Nephron progenitor cell (in vitro differentiated cells): Measurements from ENCODE around the gene CMYA5.

Experiments used
- DNase-seq: peaks from one replicate; pipeline ENCODE4 v3.0.0; 2021
- H3K27ac Mint-ChIP-seq: 2 replicates; pipeline ENCODE4 v1.8.0; 2021; ENCODE audit warnings: mild to moderate bottlenecking, moderate library complexity, mixed read lengths
- H3K27me3 Mint-ChIP-seq: 2 replicates; pipeline ENCODE4 v1.8.0; 2021; ENCODE audit warnings: mild to moderate bottlenecking, low read depth, mixed read lengths; ENCODE audit not compliant: poor library complexity
- H3K36me3 Mint-ChIP-seq: 2 replicates; pipeline ENCODE4 v1.8.0; 2021; ENCODE audit warnings: low read depth, mixed read lengths
- H3K4me1 Mint-ChIP-seq: 2 replicates; pipeline ENCODE4 v1.8.0; 2021; ENCODE audit warnings: mixed read lengths
- H3K4me3 Mint-ChIP-seq: 2 replicates; pipeline ENCODE4 v1.8.0; 2021; ENCODE audit warnings: mild to moderate bottlenecking, moderate library complexity, mixed read lengths
- H3K9me3 Mint-ChIP-seq: 2 replicates; pipeline ENCODE4 v1.8.0; 2021; ENCODE audit warnings: mild to moderate bottlenecking, moderate library complexity, mixed read lengths
- TF ChIP-seq, protein P1 (sequence below): fragments of 200-600 bp; sonication (generic); IDR thresholded peaks from 2 replicates; pipeline ENCODE4 v1.5.0; 2021; ENCODE audit warnings: antibody characterized with exemption

CMYA5 gene

DNA sequence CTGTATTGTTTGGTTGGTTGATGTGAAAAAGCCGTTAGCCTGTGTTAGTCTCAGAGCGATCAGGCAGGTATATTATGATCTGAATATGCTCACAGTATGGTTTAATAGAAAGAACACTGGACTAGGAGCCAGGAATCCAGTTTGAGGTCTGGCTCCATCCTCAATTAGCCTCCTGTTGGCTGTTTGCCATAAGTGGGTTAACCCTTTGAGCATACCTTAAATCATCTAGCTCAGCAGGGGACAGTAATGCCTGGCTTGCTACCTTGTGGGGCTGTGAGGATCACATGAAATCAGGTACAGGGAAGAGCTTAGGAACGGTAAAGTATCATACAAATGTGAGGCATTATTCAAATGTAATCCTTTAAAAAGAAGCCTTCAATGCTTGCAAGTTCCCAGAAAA, 104.7 kb downstream of the CMYA5 start:
- Mint-ChIP-seq H3K4me1 (no peaks in the 10 kb centered on the region), H3K27ac (no peak overlapping the region), H3K9me3 (peaks cover 6% of the 10 kb centered on the region), H3K4me3 (no peak overlapping the region), H3K27me3 (peaks cover 6% of the 10 kb centered on the region), H3K36me3 (peaks cover 44% of the 10 kb centered on the region)
- TF ChIP-seq, protein P1, sequence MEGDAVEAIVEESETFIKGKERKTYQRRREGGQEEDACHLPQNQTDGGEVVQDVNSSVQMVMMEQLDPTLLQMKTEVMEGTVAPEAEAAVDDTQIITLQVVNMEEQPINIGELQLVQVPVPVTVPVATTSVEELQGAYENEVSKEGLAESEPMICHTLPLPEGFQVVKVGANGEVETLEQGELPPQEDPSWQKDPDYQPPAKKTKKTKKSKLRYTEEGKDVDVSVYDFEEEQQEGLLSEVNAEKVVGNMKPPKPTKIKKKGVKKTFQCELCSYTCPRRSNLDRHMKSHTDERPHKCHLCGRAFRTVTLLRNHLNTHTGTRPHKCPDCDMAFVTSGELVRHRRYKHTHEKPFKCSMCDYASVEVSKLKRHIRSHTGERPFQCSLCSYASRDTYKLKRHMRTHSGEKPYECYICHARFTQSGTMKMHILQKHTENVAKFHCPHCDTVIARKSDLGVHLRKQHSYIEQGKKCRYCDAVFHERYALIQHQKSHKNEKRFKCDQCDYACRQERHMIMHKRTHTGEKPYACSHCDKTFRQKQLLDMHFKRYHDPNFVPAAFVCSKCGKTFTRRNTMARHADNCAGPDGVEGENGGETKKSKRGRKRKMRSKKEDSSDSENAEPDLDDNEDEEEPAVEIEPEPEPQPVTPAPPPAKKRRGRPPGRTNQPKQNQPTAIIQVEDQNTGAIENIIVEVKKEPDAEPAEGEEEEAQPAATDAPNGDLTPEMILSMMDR = no peak
- no peak for DNase-seq

DNA sequence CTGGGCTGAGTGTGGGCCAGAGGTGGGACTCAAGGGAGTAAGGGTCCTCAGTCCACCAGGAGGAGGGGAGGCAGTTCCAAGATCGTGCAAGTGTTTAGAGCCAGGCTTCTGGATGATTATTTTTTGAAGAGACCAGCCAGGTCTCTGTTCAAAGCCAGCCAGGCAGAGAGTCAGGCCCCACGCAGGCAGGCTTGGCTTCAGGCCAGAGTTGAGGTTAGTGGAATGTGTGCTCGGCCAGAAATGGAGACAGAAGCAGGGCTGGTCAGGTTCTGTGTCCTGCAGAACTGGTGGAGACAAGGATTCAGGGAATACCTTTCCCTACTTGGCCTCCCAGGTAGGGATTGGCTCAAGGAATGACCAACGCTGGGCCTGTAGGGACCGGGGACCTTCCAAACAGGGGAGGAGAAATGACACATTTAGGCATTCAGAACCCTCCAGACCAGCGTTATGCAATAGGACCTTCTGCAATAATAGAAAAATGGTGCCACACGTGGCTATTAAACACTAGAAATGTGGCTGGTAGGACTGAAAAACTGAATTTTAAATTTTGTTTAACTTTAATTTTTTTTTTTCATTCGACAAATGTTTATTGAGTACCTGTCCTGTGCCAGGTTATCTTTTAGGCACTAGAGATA, 106.2 kb downstream of the CMYA5 start:
- H3K27ac Mint-ChIP-seq = no peak overlapping the region
- H3K9me3 Mint-ChIP-seq = no peaks in the 10 kb centered on the region
- TF ChIP-seq, protein P1 = no peak
- H3K4me1 Mint-ChIP-seq = no peaks in the 10 kb centered on the region
- H3K4me3 Mint-ChIP-seq = no peak overlapping the region
- H3K27me3 Mint-ChIP-seq = peaks cover 1% of the 10 kb centered on the region
- peaks cover 31% of the 10 kb centered on the region for H3K36me3 Mint-ChIP-seq
- no peak for DNase-seq

DNA sequence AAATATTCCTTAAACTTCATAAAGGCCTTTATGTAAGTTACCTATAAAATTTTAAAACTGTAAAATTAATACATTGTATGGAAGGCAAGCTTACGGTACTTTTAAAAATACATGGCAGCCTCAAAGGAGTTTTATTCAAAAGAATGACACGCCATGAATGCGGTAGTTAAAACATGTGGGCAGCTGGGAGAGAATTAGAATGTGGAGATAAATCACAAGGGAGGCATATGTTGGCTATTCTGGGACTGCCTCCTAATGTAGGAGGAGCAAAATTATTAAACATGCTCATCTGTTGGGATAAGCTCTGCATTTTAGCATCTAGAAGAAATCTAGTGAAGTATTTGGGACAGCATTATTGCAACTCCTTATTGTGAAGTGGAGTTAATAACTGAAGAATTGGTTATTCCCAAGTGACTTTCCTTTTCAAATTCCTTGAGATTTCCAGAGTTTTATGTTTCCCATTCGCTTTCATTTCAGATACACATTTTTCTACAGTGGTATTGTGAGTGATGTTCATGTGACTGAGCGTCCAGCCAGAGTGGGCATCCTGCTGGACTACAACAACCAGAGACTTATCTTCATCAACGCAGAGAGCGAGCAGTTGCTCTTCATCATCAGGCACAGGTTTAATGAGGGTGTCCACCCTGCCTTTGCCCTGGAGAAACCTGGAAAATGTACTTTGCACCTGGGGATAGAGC, 109.4 kb downstream of the CMYA5 start:
- Mint-ChIP-seq H3K9me3 (no peaks in the 10 kb centered on the region), H3K36me3 (peaks cover 33% of the 10 kb centered on the region), H3K27me3 (no peaks in the 10 kb centered on the region), H3K4me1 (peaks cover 11% of the 10 kb centered on the region), H3K4me3 (no peak overlapping the region), H3K27ac (no peak overlapping the region)
- TF ChIP-seq, protein P1 = no peak
- DNase-seq = no peak

DNA sequence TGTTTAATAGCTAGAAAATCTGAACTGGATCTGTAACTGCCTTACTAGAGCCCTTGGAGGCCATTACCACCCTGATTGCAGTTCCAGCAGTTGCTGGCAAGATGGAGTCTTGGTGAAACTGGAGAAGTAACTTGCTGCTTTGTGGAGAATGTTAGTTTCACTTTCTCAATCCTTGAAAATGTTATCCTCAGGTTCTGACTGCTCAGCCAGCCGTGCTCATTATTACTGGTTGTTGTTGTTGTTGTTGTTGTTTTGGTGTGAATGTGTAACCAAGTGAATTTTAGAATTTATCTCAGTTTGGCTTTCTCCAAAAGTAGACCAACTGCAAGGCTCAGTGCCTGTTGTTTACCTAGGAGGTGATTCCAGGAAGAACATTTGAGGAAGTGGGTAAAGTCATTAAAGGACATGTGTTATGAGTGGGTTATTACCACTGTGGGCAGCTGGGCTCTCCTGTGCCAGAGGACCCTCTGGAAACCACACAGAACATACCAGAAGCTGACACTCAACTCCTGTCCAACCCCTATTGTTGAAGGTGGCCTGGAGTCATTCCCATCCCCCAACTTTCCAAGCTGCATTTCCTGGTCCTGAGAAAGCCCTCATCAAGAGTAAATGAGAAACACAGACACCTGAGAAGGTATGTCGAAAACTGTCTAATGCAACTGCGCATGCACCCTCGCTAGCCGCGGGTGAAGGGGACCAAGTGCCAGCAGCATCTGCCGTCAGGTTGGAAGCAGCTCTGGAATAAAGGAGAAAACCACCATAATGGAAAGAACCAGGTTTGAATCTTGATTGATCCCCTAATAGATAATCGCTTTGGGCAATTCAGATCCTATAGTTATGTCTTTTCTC, 111.6 kb downstream of the CMYA5 start:
- H3K36me3 Mint-ChIP-seq = peaks cover 22% of the 10 kb centered on the region
- TF ChIP-seq, protein P1 = no peak
- H3K27me3 Mint-ChIP-seq = no peaks in the 10 kb centered on the region
- H3K9me3 Mint-ChIP-seq = no peaks in the 10 kb centered on the region
- H3K4me3 Mint-ChIP-seq = no peak overlapping the region
- H3K4me1 Mint-ChIP-seq = peaks cover 12% of the 10 kb centered on the region
- no peak for DNase-seq
- H3K27ac Mint-ChIP-seq = no peak overlapping the region

DNA sequence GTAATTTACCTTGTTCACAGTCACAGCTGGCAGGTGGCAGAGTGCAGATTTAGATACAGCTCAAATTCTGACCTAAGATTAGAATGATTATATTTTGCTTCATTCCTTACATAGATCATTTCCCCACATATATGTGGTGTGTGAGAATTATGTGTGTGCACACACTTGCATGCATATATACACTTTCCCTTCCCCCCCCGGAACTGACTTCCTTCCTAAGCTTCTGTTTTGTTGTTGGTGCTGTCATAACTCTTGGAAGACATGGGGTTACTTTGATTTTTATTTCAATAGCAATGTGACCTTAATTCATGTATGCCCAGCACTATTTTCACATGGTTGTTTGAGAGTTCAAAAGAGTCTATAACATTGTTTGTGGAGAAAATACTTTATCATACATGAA, 112.8 kb downstream of the CMYA5 start:
- no peak for DNase-seq
- Mint-ChIP-seq H3K27ac (no peak overlapping the region), H3K9me3 (no peaks in the 10 kb centered on the region), H3K4me3 (no peak overlapping the region), H3K4me1 (peaks cover 19% of the 10 kb centered on the region), H3K36me3 (peaks cover 17% of the 10 kb centered on the region), H3K27me3 (no peaks in the 10 kb centered on the region)
- TF ChIP-seq, protein P1 = no peak
